MG63 (cell line): ENCODE data around the gene GALNT5. TPM values are rescaled to one million over a fixed set of nuclear protein-coding genes. Genes with fewer than 3 reads are reported as not detected.

Experiments
- DNase-seq: peaks from one replicate; pipeline ENCODE4 v3.0.0-alpha.2; 2020
- H3K27me3 ChIP-seq: fragments of 250-450 bp; sonication (Bioruptor Pico); 2 replicates; pipeline ENCODE4 v1.5.1; 2020; ENCODE audit warnings: mild to moderate bottlenecking, moderate library complexity
- H3K36me3 ChIP-seq: fragments of 250-450 bp; sonication (Bioruptor Pico); 2 replicates; pipeline ENCODE4 v1.5.1; 2020; ENCODE audit warnings: mild to moderate bottlenecking, moderate library complexity
- H3K4me3 ChIP-seq: fragments of 250-450 bp; sonication (Bioruptor Pico); 2 replicates; pipeline ENCODE4 v1.5.1; 2020; ENCODE audit warnings: mild to moderate bottlenecking, moderate library complexity
- H3K9me3 ChIP-seq: fragments of 250-450 bp; sonication (Bioruptor Pico); 2 replicates; pipeline ENCODE4 v1.5.1; 2020; ENCODE audit warnings: mild to moderate bottlenecking, moderate library complexity
- total RNA-seq: library from RNA; depleted of rRNA; stranded (reverse); fragments of >200 nt; shearing (Covaris generic); gene quantifications from 2 replicates; pipeline ENCODE4 v1.2.3, GENCODE V29; 2014; ENCODE audit warnings: low replicate concordance

Gene GALNT5
- total RNA-seq, 1 experiment from 2014 or later = 3.1 TPM

GRCh38 chr2:157303612-157304011, 46.1 kb downstream of the GALNT5 start:
- H3K4me3 ChIP-seq = no peak overlapping the region
- DNase-seq = no peak
- no peaks in the 10 kb centered on the region for H3K9me3 ChIP-seq
- H3K36me3 ChIP-seq = no peaks in the 10 kb centered on the region
- no peaks in the 10 kb centered on the region for H3K27me3 ChIP-seq

GRCh38 chr2:157304811-157305722, 47.6 kb downstream of the GALNT5 start:
- H3K9me3 ChIP-seq = no peaks in the 10 kb centered on the region
- no peak overlapping the region for H3K4me3 ChIP-seq
- H3K27me3 ChIP-seq = no peaks in the 10 kb centered on the region
- DNase-seq = peak; percentile 16
- no peaks in the 10 kb centered on the region for H3K36me3 ChIP-seq

- Histone ChIP-seq H3K4me3 (no peak overlapping the region), H3K36me3 (no peaks in the 10 kb centered on the region), H3K9me3 (no peaks in the 10 kb centered on the region), H3K27me3 (no peaks in the 10 kb centered on the region)
- no peak for DNase-seq
These were observed 48.2 kb downstream of the GALNT5 start for GRCh38 chr2:157305723-157306110.

- no peaks in the 10 kb centered on the region; the same call in 1 of the 2 replicates for H3K9me3 ChIP-seq
- DNase-seq = no peak
- H3K36me3 ChIP-seq = no peaks in the 10 kb centered on the region; the same call in 1 of the 2 replicates
- no peaks in the 10 kb centered on the region for H3K27me3 ChIP-seq
- no peak overlapping the region for H3K4me3 ChIP-seq
These were observed 49.5 kb downstream of the GALNT5 start for GRCh38 chr2:157307021-157307420.

- H3K9me3 ChIP-seq = no peaks in the 10 kb centered on the region; the same call in 1 of the 2 replicates
- H3K4me3 ChIP-seq = no peak overlapping the region
- no peaks in the 10 kb centered on the region; the same call in 1 of the 2 replicates for H3K36me3 ChIP-seq
- H3K27me3 ChIP-seq = no peaks in the 10 kb centered on the region
- no peak for DNase-seq
These were observed 52.4 kb downstream of the GALNT5 start for GRCh38 chr2:157309878-157310277.

GRCh38 chr2:157311706-157312105, 54.2 kb downstream of the GALNT5 start:
- no peaks in the 10 kb centered on the region for H3K27me3 ChIP-seq
- DNase-seq = no peak
- no peaks in the 10 kb centered on the region; the same call in 1 of the 2 replicates for H3K36me3 ChIP-seq
- no peak overlapping the region for H3K4me3 ChIP-seq
- H3K9me3 ChIP-seq = no peaks in the 10 kb centered on the region; the same call in 1 of the 2 replicates

GRCh38 chr2:157312866-157313486, 55.5 kb downstream of the GALNT5 start:
- no peaks in the 10 kb centered on the region; the same call in 1 of the 2 replicates for H3K36me3 ChIP-seq
- no peak overlapping the region for H3K4me3 ChIP-seq
- no peak for DNase-seq
- H3K9me3 ChIP-seq = no peaks in the 10 kb centered on the region; the same call in 1 of the 2 replicates
- no peaks in the 10 kb centered on the region for H3K27me3 ChIP-seq

- Histone ChIP-seq H3K9me3 (no peaks in the 10 kb centered on the region; the same call in 1 of the 2 replicates), H3K27me3 (no peaks in the 10 kb centered on the region), H3K36me3 (no peaks in the 10 kb centered on the region; the same call in 1 of the 2 replicates), H3K4me3 (no peak overlapping the region)
- no peak for DNase-seq
These were observed 58.4 kb downstream of the GALNT5 start for GRCh38 chr2:157315901-157316300.

- Histone ChIP-seq H3K27me3 (no peaks in the 10 kb centered on the region), H3K9me3 (no peaks in the 10 kb centered on the region), H3K36me3 (no peaks in the 10 kb centered on the region), H3K4me3 (no peak overlapping the region)
- DNase-seq = no peak
These were observed 61.4 kb downstream of the GALNT5 start for GRCh38 chr2:157318884-157319283.

GRCh38 chr2:157319795-157320194, 62.3 kb downstream of the GALNT5 start:
- DNase-seq = no peak
- H3K36me3 ChIP-seq = no peaks in the 10 kb centered on the region
- H3K4me3 ChIP-seq = no peak overlapping the region
- H3K27me3 ChIP-seq = no peaks in the 10 kb centered on the region
- H3K9me3 ChIP-seq = no peaks in the 10 kb centered on the region

GRCh38 chr2:157320409-157320808, 62.9 kb downstream of the GALNT5 start:
- H3K27me3 ChIP-seq = no peaks in the 10 kb centered on the region
- H3K9me3 ChIP-seq = no peaks in the 10 kb centered on the region
- no peak overlapping the region for H3K4me3 ChIP-seq
- H3K36me3 ChIP-seq = no peaks in the 10 kb centered on the region
- no peak for DNase-seq

GRCh38 chr2:157321466-157321865, 64.0 kb downstream of the GALNT5 start:
- H3K36me3 ChIP-seq = no peaks in the 10 kb centered on the region
- no peak overlapping the region for H3K4me3 ChIP-seq
- DNase-seq = no peak
- H3K27me3 ChIP-seq = no peaks in the 10 kb centered on the region
- H3K9me3 ChIP-seq = no peaks in the 10 kb centered on the region

GRCh38 chr2:157322432-157322831, 64.9 kb downstream of the GALNT5 start:
- Histone ChIP-seq H3K9me3 (no peaks in the 10 kb centered on the region), H3K27me3 (no peaks in the 10 kb centered on the region), H3K36me3 (no peaks in the 10 kb centered on the region), H3K4me3 (no peak overlapping the region)
- DNase-seq = no peak

GRCh38 chr2:157324331-157324843, 66.9 kb downstream of the GALNT5 start:
- H3K36me3 ChIP-seq = no peaks in the 10 kb centered on the region
- no peaks in the 10 kb centered on the region for H3K9me3 ChIP-seq
- no peak overlapping the region for H3K4me3 ChIP-seq
- H3K27me3 ChIP-seq = no peaks in the 10 kb centered on the region
- no peak for DNase-seq

GRCh38 chr2:157325786-157326185, 68.3 kb downstream of the GALNT5 start, which contains the start of gene ERMN:
ERMN (minus strand) TSS chr2:157325824; CDS start chr2:157325642, 182 bp downstream.
- Histone ChIP-seq H3K27me3 (no peaks in the 10 kb centered on the region), H3K36me3 (no peaks in the 10 kb centered on the region), H3K9me3 (no peaks in the 10 kb centered on the region), H3K4me3 (no peak within 1 kb of the TSS)
- DNase-seq = no peak

GRCh38 chr2:157326698-157327097, 69.2 kb downstream of the GALNT5 start:
- Histone ChIP-seq H3K27me3 (no peaks in the 10 kb centered on the region), H3K9me3 (no peaks in the 10 kb centered on the region), H3K36me3 (no peaks in the 10 kb centered on the region), H3K4me3 (no peak overlapping the region)
- no peak for DNase-seq

- DNase-seq = no peak
- H3K36me3 ChIP-seq = no peaks in the 10 kb centered on the region
- H3K9me3 ChIP-seq = no peaks in the 10 kb centered on the region
- no peaks in the 10 kb centered on the region for H3K27me3 ChIP-seq
- H3K4me3 ChIP-seq = no peak overlapping the region
These were observed 69.7 kb downstream of the GALNT5 start for GRCh38 chr2:157327200-157327599.
